DMS153 treated with DMSO at 0.1 percent for 48 hours (cell line): Measurements from ENCODE around the gene CCR5.

ENCODE experiments used
- DNase-seq: peaks from one replicate; lab custom pipeline; 2025; ENCODE audit not compliant: unreplicated experiment; lab: John Stamatoyannopoulos, UW

Gene CCR5

DNA sequence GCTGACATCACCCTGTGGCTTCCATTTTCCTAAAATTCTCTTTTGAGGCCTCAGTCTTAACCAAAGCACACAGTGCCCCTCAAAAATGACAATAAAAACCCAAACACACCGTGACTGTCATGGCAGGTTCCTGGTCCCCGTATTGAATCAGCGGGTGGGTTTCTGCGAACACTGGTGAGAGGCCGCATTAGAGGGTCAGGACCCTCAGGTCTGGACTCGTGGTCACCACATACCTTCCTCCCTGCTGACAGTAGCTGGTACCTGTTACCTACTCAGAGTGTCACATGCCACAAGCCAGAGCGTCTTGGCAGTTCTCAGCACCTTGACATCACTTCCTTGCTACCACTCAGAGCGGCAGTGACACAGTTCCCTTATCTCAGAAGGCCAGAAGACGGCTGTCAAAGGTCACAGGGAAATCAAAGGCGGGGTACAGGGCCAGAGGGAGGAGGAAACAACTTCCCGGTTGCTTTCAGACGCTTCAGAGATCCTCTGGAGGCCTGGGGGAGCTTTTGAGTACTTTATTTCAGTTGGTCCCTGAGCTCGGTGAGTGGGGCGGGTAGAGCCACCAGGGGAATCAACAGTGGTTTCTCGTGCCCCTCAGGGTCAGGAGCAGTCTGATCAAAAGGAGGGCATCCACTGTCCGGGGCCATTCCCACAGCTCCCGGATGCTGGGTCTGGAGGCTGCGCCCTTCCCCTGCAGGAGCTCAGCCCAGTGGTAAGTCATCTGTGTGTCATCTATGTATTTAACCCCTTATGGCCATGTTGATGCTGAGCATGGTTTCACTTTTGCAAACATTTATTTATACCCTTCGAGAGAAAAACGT lies 36.3 kb downstream of the CCR5 start, which contains the start of the genes CCR5AS and CCRL2:
Gene CCR5AS (minus strand): TSS at position 279 of the 824 bp plus-strand sequence.
Gene CCRL2 (plus strand): TSS at position 472 of the 824 bp plus-strand sequence. CDS start 821 bp downstream, outside the sequence.
- no peak for DNase-seq

GRCh38 chr3:46407970-46408369 lies 37.2 kb downstream of the CCR5 start:
- no peak for DNase-seq

GRCh38 chr3:46408853-46409252 lies 38.1 kb downstream of the CCR5 start:
- no peak for DNase-seq

DNA sequence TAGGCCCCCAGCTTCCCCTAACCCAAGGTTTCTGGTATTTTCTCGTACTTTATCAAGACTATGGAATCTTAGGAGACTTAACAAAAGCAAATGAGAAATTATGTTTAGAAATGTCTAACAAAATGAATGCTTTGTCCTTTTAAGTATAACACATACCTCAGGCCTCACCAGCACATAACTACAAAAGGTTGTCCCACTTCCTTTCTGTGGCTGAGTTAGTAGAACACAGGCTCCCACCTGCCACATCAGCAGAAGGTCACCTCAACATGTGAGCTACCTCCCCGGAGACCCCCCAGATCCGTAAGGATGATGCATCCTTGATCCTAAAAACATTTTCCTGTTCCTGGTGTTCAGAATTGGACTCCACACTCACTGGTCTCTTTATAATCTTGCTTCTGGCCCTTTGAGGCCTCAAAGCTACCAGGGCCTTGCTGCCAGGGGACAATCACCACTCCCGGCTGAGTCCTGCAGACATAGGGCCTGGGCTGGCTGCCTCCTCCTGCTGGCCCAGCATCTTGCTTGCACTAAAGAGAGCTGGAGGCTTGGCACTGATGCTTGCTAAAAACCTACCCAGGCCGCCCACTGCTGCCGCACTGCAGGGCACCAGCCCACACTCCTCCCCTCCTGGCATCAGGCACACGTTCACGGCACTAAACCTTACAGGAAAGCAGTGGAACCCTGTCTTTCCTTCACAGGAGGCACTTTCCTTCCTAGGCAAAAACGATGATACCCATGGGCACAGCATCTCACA lies 39.2 kb downstream of the CCR5 start:
- no peak for DNase-seq

DNA sequence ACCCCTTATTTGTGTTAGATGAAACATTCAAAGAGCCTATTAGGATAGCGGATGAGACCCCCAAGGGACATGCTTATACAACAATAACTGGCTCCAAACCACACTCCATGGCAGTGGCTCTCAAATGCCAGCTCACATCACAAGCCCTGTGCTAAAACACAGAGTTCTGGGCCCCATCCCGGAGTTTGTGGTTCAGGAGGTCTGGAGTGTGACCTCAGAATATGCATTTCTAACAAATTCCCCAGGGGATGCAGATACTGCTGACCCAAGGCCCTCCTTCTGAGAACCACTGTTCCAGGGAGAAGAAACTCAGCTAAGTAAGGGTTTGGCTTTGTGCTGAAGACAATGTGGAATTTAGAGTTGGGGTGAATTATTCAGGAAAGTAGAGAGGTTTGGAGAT lies 39.9 kb downstream of the CCR5 start:
- DNase-seq, result no peak

DNA sequence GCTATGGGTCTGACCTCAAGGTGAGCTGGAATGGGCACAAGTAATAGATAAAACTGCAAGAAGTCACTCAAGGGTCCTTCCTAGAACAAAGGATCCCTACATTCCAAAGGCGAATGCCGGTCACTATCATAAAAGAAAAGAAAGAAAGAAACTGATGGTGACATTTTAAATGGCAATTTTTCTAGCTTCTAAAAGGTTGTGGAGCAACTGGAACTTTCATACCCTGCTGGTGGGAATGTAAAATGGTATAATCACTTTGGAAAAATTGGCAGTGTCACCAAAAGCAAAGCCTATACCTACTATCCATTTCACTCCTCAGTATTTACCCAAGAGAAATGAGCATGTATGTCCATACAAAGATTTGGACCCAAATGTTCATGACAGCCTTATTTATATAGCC lies 40.5 kb downstream of the CCR5 start:
- no peak for DNase-seq

GRCh38 chr3:46412786-46413298 lies 42.1 kb downstream of the CCR5 start:
- no peak for DNase-seq

DNA sequence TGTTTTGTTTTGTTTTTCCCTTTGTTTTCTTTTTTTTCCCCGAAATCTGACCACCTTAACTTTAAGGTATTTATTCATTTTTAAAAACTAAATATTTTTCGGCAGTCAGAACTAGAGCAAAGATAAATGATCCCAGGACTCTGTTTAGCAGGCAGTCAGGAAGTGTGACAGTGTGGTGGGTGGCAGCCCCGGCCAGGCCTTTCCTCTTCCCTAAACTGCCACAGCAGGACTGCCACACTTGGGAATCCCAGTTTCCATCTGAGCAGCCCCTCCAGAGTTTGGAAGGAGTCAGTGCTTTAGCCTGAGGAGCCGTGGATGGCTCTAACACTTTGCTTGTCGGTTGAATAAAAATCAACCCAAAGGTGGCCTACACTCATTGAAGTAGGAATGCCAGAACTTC lies 43.2 kb downstream of the CCR5 start:
- DNase-seq, result no peak

DNA sequence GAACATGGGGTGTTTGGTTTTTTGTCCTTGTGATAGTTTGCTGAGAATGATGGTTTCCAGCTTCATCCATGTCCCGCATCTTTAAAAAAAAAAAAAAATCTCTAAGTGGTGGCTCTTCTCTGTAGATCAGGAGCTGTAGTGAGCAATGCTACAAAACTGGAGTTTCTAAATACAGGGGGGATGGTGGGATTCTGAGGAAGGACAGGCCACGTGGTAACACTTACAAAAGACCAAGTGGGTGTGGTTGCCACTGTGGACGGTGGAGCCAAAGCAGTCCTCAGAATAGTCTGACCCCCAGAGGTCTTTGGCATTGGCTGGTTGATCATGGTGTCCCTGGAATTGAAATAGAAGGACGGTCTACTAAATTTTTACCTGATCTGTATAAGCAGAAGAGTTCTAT lies 44.0 kb downstream of the CCR5 start:
- no peak for DNase-seq

DNA sequence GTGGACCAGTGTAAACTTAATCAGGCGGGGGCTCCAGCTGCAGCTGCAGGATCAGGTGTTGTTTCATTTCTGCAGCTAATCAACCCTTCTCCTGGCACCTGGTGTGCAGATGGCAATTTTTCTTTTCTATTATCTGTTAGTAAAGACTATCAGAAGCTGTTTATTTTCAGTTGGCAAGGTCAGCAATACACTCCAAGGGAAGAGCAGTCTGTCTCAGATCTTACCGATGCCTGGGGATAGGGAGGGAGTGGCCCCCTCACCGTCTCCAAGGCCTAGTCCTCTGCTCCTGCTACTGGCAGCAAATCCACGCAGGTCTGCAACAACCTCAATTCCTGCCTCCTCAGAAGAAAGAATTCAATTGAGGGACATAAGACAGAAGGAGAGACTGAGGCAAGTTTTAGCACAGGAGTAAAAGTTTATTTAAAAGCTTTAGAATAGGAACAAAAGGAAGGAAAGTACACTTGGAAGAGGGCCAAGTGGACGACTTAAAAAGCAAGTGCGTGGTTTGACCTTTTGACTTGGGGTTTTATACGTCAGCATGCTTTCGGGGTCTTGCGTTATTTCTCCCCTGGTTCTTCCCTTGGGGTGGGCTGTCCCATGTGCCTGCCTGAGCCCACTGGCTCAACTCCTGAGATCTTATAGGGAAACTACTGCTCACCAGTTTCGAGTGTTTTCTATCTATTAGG lies 45.5 kb downstream of the CCR5 start:
- DNase-seq, result no peak

- no peak for DNase-seq
Measured at GRCh38 chr3:46416811-46417510, 46.2 kb downstream of the CCR5 start.

DNA sequence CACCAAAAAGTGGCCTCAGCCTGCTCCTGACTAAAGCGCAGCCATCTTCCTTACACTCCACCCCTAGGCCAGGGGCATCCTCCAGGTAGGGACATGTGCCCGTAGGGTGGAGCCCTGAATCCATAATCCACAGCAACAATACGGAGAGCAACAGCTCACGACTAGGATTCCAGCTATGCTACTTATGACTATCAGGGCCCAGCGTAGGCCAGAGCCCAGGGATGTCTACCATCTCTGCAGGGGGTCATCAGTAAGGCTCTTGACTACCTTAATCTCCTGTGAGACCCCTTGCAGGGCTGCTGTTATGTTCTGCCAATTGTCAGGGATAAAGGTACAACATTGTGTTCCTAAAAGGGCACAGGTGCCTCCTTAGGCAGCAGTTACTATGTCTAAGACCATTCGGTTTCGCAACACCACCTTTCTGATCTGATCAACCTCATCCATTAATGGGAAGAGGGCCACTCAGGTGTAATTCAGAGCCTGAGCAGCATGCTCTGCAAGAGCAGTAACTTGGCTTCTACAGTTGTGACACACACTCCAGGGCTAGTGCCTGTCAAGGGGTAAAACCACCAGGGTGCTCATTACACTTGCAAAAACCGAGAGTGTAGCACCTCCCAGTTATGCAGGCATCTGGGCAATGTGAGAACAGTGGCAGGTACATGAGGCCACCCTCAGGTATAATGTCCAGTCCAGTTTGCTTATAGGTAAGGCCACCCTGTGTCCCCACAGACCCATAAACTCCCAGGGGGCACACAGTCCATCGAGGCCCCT lies 47.3 kb downstream of the CCR5 start:
- no peak for DNase-seq

DNA sequence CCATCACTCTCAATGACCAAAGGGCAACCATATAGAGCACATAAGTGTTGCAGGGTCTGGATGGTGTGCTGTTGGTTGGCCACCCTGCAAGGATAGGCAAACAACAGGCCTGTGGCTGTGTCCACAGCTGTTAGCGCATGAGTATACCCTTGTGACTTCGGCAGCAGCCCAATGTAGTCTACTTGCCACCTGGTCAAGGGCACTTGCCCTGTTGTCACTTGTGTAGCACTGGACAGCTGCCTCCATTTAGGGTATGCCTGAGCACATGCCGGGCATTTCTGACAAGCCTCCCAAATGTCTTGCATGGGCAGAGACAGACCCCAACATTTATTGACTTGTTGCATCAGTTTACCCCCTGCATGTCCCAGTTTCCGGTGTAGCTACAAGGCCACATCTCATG lies 49.1 kb downstream of the CCR5 start:
- DNase-seq, result no peak

DNA sequence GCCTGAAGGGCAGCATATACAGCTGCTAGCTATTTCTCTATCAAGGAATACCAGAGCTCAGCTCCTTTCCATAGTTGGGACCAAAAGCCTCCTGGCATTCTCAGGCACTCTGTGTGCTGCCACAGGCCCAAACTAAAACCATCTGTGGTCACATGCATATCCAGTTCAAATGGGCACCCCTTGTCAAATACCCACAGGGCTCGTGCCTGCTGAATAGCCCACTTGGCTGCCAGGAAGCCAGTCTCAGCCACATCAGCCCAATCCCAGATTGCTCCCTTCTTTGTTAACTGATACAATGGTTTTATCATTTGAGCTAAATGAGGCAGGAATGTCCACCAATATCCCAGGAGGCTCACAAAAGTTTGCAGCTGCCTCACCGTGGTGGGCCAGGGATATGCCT lies 50.2 kb downstream of the CCR5 start:
- DNase-seq, result no peak

DNA sequence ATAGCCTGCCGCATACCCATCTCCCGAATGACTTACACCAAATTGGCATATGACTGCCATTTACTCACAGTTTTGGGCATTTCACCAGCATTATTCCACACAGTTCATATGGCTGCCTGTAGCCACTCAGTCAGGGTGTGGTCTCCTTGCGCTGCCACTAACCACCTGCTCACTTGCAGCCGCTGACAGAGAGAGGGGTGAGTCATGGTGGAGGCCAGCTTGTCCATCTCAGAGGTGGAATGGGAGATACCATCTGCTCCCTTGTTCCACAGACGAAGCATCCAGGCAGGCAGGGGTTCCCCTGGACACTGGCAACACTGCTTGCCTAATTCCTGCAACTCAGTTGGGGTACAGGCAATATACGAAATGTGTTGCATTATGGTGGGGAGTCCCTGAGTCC lies 51.9 kb downstream of the CCR5 start:
- DNase-seq, result peak; percentile 5

DNA sequence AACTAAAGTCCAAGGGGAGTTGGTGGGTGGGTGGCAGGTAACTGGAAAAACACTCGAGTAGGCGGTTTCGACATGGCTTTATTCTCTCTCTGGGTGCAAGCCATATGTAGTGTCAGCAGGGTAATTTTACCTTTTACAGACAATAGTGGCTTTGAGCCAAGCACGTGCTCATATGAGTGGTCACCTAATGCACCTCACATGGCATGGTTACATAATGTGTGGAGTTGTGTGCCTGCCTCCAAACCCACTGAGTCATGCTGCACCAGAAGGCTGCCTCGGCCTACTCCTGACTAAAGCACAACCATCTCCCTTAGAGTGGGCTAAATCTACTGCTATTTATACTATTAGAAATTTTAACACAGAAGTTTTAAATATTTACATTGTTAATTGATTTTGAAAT lies 52.8 kb downstream of the CCR5 start:
- DNase-seq, result no peak
